SW480 (cell line): ENCODE measurements around the gene FXYD7.

Experiments
- DNase-seq: peaks from one replicate; pipeline ENCODE4 v3.0.0-alpha.2; 2016; ENCODE audit warnings: low spot score

The FXYD7 gene

DNA sequence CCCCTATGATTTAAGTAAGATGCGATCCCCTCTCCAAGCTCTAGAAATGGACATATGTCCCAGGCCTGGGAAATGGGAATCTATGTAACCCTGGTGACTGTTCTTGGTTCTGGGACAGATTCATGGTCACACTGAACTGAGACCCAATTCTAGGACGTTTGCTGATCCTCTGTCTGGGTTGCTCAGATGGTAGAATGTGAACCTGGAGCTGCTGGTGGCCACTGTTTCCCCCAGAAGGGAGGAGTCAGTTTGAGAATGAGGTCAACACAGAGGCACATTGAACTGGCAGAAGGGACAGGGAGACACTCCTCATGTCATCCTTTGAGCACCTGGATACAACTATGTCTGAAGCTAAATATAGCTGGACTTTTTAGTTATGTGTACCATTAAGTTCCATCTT is 56.4 kb downstream of the FXYD7 start:
- DNase-seq = no peak

DNA sequence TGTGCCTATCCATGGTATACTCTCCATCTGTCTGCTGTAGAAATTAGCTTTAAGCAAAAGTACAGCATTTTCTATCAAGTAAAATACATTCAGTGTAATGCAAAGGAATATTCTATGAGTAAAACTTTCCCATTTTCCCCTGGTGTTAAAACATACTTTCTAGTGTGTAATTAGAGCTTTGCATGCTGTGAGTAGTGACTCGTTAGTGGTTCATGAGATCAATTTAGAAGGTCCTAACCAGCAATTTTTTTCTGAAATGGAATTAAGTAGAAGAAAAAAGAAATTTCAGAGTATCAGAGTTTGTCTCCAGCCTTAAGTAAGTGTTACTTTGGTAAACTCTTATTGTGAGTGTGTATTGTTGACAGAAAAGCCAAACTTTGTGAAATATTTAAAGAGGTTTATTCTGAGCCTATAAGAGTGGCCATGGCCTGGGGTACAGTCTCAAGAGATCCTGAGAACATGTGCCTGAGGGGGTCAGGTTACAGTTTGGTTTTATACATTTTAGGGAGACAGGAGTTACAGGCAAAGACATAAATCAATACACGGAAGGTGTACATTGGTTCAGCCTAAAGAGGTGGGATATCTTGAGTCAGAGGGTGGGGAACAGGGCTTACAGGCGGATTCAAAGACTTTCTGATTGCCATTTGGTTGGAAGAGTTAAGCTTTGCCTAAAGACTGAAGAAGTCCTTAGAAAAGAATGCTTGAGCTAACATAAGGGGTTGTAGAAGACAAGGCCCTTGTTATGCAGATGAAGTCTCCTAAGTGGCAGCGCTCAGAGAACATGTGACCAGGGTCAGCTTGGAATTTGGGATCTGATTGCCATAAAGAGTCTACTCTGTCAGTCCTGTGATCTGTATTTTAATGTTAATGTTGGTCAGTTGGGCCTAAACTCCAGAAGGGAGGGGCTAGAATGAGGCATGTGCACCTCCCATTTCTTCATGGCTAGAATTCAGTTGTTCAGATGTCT is 60.0 kb downstream of the FXYD7 start:
- DNase-seq = no peak
